GM18526 (cell line): ENCODE data around the gene G6PC3.

ENCODE experiments used
- POLR2A ChIP-seq: IDR thresholded peaks from 3 replicates; pipeline ENCODE4 v1.6.1; 2011; ENCODE audit not compliant: insufficient read length; ENCODE audit errors: extremely low read depth

Gene G6PC3

GRCh38 chr17:44049294-44050060 lies 21.1 kb upstream of the G6PC3 start:
- no peak for TF ChIP-seq POLR2A

DNA sequence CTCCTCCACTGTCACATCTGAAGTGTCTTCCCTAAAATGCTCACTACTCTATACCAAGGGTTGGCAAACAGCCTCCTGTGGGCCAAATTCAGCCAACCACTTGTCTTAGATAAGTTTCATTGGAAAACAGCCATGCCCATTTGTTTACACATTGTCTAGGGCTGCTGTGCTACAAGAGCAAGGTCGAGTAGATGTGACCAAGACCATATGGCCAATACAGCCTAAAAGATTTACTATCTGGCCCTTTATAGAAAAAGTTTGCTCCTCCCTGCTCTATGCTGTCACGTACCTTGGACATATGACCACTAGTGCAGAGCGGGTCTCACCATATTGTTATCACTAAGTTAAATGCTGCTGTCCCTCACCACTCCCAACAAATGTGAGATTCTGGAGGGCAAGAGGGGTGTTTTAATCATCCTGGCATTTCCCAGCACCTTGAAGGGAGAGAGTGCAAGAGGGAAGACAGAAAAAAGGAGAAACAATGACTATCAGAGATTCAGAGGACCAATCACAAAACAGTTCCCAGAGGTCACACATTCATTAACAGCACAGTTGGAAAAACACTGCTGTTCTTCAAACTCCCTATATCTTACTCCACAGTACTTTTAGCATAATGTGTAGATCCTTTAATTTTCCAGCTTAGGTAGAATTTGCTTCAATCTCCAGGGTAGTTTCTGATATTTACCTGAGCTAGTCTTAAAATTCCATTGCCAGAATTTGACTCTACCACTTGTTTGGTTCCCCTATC lies 17.2 kb upstream of the G6PC3 start:
- no peak for TF ChIP-seq POLR2A

DNA sequence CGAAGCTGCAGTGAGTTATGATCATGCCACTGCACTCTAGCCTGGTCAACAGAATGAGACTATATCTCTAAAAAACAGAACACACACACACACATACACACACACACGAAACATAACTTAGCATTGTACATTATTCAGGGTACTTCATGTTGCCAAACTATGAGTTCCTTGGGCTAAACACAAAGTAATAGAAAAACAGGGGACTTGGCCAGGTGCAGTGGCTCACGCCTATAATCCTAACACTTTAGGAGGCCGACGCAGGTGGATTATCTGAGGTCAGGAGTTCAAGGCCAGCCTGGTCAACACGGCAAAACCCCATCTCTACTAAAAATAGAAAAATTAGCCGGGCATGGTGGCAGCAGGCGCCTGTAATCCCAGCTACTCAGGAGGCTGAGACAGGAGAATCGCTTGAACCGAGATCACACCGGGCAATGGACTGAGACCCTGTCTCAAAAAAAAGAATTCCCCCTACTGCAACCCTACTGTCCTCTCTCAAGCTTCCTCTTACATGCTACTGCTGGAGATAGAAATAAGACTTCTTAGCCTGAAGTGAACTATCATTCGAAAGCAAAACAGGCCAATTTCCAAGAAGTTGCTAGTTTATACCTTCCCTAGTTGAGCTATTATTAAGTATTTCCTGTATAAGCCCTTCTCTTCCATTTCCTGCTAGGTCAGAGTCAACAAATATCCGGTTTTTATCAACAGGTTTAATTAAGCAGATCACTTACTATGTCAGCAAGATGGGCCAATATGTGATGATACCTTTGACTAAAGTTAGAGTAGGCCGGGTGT lies 11.2 kb upstream of the G6PC3 start:
- TF ChIP-seq POLR2A, result no peak

GRCh38 chr17:44061446-44061845 lies 9.1 kb upstream of the G6PC3 start:
- TF ChIP-seq POLR2A, result no peak

DNA sequence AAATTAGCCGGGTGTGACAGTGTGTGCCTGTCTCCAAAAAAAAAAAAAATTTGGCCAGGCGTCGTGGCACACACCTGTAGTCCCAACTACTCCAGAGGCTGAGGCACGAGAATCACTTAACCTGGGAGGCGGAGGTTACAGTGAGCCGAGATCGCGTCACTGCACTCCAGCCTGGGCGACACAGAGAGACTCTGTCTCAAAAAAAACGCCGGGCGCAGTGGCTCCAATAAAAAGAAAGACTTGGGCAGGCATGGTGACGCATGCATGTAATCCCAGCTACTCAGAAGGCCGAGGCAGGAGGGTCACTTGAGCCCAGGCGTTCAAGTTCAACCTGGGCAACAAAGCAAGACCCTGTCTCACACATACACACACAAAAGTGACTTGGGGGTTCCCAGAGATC lies 7.7 kb upstream of the G6PC3 start:
- no peak for TF ChIP-seq POLR2A

GRCh38 chr17:44063704-44064639 lies 6.6 kb upstream of the G6PC3 start:
- no peak for TF ChIP-seq POLR2A

GRCh38 chr17:44065668-44066203 lies 4.8 kb upstream of the G6PC3 start:
- no peak for TF ChIP-seq POLR2A

- peak; percentile 71 for TF ChIP-seq POLR2A
Measured at GRCh38 chr17:44066204-44066930, 4.2 kb upstream of the G6PC3 start, which contains the start of gene LSM12. LSM12 (minus strand) TSS chr17:44066671; CDS start chr17:44066587, 84 bp downstream.

- no peak for TF ChIP-seq POLR2A
Measured at GRCh38 chr17:44067545-44067940, 3.0 kb upstream of the G6PC3 start.

- TF ChIP-seq POLR2A, result no peak
Measured at GRCh38 chr17:44069974-44070454, 521 bp upstream of the G6PC3 start.

DNA sequence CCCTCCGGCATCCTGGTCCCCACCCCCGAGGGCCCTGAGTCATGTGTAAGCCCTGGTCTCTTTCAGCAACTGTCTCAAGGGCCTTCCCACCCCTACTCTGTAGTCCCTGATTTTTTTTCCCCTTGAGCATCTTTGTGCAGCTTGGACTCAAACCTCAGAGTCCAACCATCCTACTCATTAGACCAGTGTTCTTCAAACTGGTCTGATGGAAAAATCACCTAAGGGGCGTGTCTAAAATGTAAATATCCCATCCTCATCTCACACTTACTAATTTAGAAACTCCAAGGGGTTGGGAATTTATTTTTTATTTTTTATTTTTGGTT lies 624 bp downstream of the G6PC3 start:
- no peak for TF ChIP-seq POLR2A

DNA sequence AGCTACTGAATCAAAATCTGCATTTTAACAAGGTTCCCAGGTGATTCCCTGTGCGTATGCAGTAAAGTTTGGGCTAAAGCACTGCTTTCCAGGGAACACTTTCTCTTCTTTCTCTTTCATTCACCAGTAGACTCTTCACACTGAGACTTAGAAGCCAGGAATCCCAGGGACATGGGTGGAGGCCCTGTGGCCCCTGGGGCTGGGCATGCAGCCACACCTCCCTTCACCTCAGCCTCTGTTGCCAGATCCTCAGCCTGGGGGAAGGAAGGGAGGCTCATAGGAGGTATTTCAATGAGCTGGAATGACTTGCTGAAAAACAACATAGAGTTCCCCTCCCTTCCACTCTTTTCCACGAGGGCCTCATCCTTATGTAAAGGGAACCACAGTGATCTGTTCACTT lies 1.2 kb downstream of the G6PC3 start:
- no peak for TF ChIP-seq POLR2A

DNA sequence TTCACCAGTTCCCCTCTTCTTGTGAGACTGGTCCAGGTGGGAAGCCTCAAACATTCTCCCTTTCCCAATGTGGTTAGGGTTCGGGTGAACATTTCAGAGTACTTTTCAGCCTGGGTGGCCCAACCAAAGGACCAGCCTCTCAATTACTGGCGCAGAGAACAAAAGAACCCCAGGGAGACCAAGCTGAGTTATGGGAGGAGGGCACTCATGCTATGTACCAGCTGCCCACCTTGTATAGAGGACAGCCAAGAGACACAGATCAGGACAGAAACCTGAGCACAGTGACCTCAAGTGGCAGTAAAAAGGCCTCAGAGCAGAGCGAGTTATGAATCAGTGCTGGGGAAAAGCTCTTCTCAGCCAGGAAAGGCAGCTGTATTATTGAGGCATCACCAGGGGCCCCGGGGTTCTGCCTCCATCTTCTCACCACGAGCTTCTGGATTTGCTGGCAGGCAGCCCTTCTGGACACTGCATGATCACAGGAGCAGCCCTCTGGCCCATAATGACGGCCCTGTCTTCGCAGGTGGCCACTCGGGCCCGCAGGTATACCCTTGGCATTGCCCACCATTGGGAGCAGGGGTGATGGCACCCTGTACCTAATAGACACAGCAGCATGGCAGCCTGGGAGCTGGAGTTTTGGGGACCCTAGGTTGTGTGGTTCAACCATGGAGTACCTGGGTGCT lies 3.8 kb downstream of the G6PC3 start:
- TF ChIP-seq POLR2A, result no peak

- no peak for TF ChIP-seq POLR2A
Measured at GRCh38 chr17:44074911-44075285, 4.4 kb downstream of the G6PC3 start.
